Measurements from ENCODE around the gene TMEM269.
A peak's percentile ranks its signal among the peaks of the same experiment; 100 is the strongest.
"Not testable (repeated sequence)": the region's sequence is repeated elsewhere in the genome, so short reads cannot be mapped to it uniquely, and the experiment has no call there.

The TMEM269 gene

DNA sequence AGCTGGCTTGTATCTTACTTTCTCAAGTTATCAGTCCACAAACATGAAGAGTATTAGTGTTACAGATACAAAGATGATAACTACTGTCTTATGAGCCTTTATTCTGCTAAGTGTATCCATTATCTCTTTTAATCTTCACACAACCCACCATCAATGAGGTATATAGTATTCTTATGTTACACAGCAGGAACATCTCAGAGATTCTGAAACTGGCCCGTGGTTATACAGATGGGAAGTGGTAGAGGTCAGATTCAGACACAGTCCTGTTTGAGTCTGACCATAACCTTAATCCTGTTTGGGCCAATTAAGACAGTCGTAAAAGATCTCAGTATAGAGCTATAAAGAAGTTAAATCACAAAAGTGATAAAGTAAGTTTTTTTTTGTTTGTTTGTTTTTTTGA is 5.1 kb upstream of the TMEM269 start:
- DNase-seq = no peak

- DNase-seq = no peak
These were observed 4.6 kb upstream of the TMEM269 start for GRCh38 chr1:42780176-42780575.

GRCh38 chr1:42783092-42783491 is 1.7 kb upstream of the TMEM269 start:
- DNase-seq = no peak

GRCh38 chr1:42784547-42784945 is 245 bp upstream of the TMEM269 start:
- DNase-seq = no peak

- DNase-seq = no peak
These were observed 1.3 kb downstream of the TMEM269 start for GRCh38 chr1:42786097-42786496.

- DNase-seq = no peak
These were observed 3.2 kb downstream of the TMEM269 start for GRCh38 chr1:42788021-42788420.

- DNase-seq = no peak
These were observed 9.0 kb downstream of the TMEM269 start for GRCh38 chr1:42793824-42794223.

DNA sequence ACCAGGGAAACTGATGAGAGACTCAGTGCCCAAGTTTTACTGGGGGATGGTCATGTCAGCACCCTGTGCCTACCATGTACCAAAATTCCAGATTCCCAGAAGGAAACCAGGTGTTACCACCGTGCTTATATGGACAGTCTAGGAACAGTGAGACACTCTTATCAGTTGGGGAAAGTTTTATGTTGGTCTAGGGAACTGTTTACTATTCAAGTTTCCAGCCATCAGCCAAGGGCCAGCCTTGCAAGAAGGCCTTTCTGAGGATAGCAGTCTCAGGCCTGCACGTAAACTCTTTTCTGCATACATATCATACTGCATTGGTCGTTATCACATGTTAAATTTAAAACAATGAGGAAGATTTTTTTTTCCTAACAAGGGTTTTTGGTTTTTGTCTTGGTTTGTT is 12.6 kb downstream of the TMEM269 start:
- no peak for DNase-seq

DNA sequence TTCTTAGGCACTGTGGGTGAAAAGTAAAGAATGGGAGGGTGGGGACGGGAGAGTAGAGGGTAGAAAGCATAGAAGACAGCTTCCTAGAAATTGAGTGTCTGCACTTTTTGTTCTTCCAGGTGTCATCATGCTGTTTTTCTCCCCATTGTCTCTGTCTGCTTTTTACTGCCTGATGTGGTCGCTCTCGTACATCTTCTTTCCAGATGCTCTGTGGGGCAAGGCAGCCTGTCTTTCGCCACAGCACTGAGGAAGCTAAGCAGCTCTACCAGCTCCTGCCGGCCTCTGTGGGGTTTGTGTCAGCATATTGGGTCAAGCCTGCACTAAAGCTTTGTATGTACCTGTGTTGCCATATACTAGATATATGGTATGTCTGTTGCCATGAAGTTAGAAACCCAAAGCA is 13.2 kb downstream of the TMEM269 start:
- no peak for DNase-seq

DNA sequence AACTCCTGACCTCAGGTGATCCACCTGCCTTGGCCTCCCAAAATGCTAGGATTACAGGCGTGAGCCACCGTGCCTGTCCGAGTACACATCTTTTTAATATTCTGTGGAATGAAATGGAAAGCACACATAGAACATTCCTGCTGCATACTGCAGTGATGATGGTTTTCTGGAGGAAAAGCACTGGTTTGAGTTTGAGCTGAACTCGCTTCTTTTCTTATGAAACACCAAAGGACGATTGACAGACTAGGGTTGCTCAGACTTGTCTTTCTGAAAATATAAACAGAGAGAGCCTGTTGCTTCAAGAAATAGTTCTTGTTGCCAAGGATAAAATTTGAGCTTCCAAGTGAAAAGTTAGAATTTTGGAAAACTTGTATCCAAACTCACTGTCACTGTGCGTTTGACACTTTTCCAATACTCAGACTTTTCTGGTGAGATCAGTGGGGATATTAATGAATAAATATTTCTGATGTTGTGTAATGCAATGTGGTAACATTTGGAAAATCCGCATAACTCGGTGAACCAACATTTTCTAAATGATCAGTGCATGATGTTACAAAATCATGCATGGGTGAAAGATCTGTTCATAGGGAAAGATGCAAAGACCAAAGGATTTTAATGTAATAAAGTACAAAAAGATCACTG is 17.2 kb downstream of the TMEM269 start:
- DNase-seq = no peak

GRCh38 chr1:42806171-42806570 is 21.4 kb downstream of the TMEM269 start:
- DNase-seq = no peak

DNA sequence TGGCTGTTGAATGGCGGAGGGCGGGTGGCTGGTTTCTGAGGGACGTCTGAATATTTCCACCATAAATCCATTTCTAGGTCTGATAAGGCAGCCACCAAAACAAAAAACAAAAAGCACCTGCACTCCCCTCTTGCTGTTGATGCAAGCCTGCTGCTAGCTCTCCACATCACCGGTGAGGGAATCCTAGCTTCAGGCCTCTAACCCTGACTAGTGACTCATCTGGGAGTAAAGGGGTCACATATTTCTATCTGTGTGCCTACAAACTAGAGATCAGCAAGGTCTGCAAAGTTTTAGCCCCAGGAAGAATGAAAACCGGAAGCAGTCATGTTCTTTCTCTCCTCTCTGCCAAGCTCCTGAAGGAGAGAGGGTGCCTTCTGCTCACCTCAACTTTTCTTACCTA is 21.8 kb downstream of the TMEM269 start:
- no peak for DNase-seq

DNA sequence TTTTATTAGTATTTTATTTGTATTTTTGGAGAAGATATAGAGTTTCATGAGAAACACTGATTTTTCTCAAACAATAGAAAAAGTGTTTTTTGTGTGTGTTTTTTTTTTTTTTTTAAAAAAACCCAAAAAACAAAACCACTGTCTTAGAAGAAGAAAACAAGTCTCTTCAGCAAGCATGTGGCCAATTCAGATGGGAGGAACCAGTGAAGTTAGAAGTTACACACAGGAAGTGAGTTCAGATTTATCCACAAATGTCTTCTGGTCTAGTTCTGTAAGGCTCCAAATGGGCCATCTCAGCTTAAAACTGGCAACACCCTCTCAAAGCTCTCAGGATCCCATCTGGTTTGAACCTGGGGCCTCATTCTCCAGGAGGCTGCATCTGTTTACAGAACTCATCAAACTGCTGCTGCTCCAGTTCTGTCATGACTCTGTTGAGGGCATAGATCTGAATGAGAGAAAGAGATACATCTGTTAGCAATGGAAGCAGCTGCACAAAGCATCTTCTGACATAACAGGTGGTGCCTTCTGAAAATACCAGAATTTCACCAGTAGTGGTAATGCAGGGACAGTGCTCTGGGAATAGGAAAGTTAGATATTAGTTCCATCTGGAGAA is 22.4 kb downstream of the TMEM269 start:
- peak; percentile 18 for DNase-seq

DNA sequence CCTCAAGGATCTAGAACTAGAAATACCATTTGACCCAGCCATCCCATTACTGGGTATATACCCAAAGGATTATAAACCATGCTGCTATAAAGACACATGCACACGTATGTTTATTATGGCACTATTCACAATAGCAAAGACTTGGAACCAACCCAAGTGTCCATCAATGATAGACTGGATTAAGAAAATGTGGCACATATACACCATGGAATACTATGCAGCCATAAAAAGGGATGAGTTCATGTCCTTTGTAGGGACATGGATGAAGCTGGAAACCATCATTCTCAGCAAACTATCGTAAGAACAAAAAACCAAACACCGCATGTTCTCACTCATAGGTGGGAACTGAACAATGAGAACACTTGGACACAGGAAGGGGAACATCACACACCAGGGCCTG is 30.0 kb downstream of the TMEM269 start:
- DNase-seq = not testable (repeated sequence)

GRCh38 chr1:42815941-42816584 is 31.3 kb downstream of the TMEM269 start:
- DNase-seq = peak; percentile 66

DNA sequence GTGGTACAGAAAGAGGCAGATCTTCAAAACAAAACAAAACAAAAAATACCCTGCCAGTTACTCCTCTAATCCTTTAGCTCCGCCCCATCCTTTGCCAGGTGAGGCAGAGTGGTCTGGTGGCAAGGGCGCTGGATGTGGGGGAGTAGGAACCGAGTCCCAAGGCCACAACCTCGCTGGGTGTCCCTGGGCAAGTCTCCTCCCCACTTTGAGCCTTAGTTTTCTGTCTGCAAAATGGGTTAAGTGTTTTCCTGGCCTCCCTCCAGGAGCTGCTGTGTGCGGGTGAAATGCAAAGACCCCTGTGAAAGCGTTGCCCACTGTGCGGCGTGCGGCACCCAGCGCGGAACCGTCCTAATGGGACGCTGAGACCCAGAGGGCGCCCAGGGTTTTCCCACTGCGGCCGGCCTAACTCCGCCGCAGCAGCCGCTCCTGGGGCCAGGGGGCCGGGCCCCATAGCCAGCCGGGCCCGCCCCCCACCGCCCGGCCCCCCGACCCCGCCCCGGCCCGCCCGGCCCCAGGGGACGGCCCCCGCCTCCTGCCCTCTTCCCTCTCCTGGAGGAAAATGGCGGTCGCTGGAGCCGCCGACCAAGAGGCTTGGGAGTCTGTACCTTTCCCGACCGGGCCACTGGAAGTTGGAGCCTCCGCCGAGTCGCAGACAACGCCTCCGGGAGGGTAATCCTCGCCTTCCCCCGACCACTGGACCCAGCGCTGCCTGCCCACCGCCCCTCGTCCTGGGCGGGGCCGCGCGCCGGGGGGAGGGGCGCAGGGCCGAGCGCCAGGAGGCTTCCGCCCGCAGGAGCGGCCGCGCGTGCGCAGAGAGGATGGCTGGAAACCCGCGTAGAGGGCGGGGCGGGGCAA is 32.0 kb downstream of the TMEM269 start, which contains the start of the genes ERMAP and SVBP:
Gene ERMAP (plus strand): TSS at position 538 of the 855 bp plus-strand sequence. CDS start 13,327 bp downstream, outside the sequence.
Gene SVBP (minus strand): TSS at position 813 of the 855 bp plus-strand sequence. CDS start 853 bp downstream, outside the sequence.
- DNase-seq = peak; percentile 95

GRCh38 chr1:42817440-42817767 is 32.6 kb downstream of the TMEM269 start:
- no peak for DNase-seq

GRCh38 chr1:42817976-42818375 is 33.2 kb downstream of the TMEM269 start:
- DNase-seq = no peak

GRCh38 chr1:42820813-42821212 is 36.0 kb downstream of the TMEM269 start:
- no peak for DNase-seq

DNA sequence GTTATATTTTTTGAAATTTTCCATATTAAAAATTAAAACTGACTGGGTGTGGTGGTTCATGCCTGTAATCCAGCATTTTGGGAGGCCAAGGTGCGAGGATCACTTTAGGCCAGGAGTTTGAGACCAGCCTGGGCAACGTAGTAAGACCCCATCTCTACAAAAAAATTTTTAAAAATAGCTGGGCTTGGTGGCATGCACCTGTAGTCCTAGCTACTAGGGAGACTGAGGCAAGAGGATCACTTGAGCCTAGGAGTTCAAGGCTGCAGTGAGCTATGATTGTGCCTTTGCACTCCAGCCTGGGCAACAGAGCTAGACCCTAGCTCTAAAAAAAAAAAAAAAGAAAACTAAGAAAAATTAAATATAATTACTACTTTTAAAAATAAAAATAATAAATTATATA is 36.9 kb downstream of the TMEM269 start:
- DNase-seq = no peak

DNA sequence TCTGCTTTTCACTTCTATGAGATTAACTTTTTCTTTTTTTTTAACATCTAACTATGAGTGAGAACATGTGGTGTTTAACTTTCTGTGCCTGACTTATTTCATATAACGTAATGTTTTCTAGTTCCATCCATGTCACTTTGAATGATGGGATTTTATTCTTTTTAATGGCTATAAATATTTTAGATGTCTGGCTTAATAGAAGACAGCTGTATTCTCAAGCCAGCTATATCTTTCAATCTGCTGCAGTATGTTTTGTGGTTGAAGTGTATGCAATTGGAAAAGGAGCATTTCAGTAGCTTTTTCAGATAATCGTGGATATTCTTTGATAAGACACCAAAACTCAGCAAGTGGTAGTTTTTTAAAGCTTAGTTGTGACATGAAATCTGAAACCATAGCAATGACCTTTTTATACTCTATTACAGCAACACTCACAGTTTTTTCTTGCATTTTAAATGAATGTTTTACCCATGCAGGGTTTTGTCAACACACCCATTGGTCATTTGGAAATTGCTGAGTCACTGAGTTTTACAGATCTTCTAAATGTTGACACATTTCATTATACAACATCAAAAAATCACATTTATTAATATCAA is 38.1 kb downstream of the TMEM269 start:
- peak; percentile 33 for DNase-seq

DNA sequence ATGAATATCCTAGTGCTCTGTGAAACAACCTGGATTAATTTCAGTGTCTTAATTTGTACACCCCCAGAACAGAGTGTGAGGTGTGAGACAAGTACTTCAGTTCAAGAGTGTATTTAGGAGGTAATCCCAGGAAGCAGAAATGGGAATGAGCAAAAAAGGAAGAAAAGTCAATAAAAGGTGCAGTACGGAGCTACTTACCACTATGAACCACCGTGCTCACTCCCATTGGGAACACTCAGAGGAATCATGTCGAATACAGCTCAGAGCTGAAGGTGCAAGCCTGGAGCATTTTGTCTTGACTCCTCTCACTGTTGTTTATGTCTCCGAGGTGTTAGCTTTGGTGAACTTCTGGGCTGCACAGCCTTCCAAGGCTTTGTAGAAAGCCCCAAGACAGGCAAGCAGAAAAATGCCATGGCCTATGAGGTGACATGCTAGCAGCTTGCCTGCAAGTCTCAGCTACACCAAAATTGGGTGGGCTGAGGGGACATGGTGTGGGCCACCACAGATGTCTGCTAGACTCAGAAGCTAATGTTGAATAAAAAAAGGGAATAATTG is 39.8 kb downstream of the TMEM269 start:
- peak; percentile 11 for DNase-seq
